Stimulated activated CD8-positive, alpha-beta memory T cell treated with anti-CD3 and anti-CD28 coated beads, Interleukin-4, amount 100 ng/mL, for 4 hours (primary cell): ENCODE results near the gene BICRA.
"Not testable (repeated sequence)": the region's sequence is repeated elsewhere in the genome, so short reads cannot be mapped to it uniquely, and the experiment has no call there.

Experiments
- DNase-seq, 2 donors: peaks; one replicate each; pipeline ENCODE4 v3.0.0-alpha.2; 2020; ENCODE audit warnings: low read depth in 2 of 2, low spot score in 1 of 2

BICRA gene

GRCh38 chr19:47660435-47660832 is 51.5 kb downstream of the BICRA start:
- DNase-seq = no peak

GRCh38 chr19:47661161-47661560 is 52.2 kb downstream of the BICRA start:
- no peak for DNase-seq

- DNase-seq = no peak
These were observed 52.7 kb downstream of the BICRA start for GRCh38 chr19:47661611-47662010.

GRCh38 chr19:47663435-47663910 is 54.5 kb downstream of the BICRA start:
- no peak for DNase-seq

- no peak for DNase-seq
These were observed 55.2 kb downstream of the BICRA start for GRCh38 chr19:47663911-47664771.

- DNase-seq = not testable (repeated sequence)
These were observed 59.6 kb downstream of the BICRA start for GRCh38 chr19:47668556-47668955.

- DNase-seq = no peak
These were observed 61.8 kb downstream of the BICRA start for GRCh38 chr19:47670736-47671135.

- no peak for DNase-seq
These were observed 62.6 kb downstream of the BICRA start for GRCh38 chr19:47671499-47671898.

- no peak for DNase-seq
These were observed 64.5 kb downstream of the BICRA start for GRCh38 chr19:47673426-47673825.

- DNase-seq = no peak
These were observed 65.6 kb downstream of the BICRA start for GRCh38 chr19:47674548-47674947.

- no peak for DNase-seq
These were observed 66.3 kb downstream of the BICRA start for GRCh38 chr19:47675271-47675670.

GRCh38 chr19:47675859-47676258 is 66.9 kb downstream of the BICRA start:
- no peak for DNase-seq

GRCh38 chr19:47676811-47677210 is 67.9 kb downstream of the BICRA start:
- DNase-seq = no peak

GRCh38 chr19:47679251-47679900 is 70.4 kb downstream of the BICRA start:
- DNase-seq = no peak

GRCh38 chr19:47679922-47680857 is 71.3 kb downstream of the BICRA start:
- DNase-seq = no peak

- DNase-seq = no peak
These were observed 72.0 kb downstream of the BICRA start for GRCh38 chr19:47680858-47681332.

GRCh38 chr19:47681388-47681787 is 72.5 kb downstream of the BICRA start:
- DNase-seq = no peak

GRCh38 chr19:47681936-47682335 is 73.0 kb downstream of the BICRA start:
- DNase-seq = no peak

- DNase-seq = no peak
These were observed 74.0 kb downstream of the BICRA start for GRCh38 chr19:47682939-47683338.

GRCh38 chr19:47686679-47687450 is 77.9 kb downstream of the BICRA start:
- no peak for DNase-seq
